KBM-7 (cell line): ENCODE data around the gene RPN2.

Source experiments
- DNase-seq: peaks from one replicate; pipeline ENCODE4 v3.0.0-alpha.2; 2015
- in situ Hi-C: fragments of 300-500 bp; cut with MboI; formaldehyde crosslinking; loops from 2 replicates; pipeline ENCODE4 v1.14.3; 2020; ENCODE audit warnings: low sequenced_read_pairs, low pct_unique_long_range_greater_than_20kb, mixed read lengths

Gene RPN2

DNA sequence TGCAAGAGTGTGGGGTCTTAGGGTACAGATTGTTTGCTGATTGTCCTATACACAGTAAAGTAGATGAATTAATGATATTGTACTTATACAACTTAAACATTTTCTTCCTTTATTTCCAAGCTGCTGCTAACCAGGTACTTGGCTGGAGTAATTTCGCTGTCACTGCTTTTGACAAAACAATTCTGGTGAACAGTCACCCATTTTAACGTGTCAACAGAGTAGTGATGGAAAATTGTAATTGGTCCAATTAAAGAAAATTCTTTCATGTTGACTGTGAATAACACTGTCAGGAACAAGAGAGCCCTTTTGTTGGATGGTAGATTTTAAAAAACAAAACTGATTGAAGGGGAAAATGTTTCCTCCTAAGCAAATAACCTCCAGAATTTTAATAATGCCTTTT lies 26.7 kb downstream of the RPN2 start:
- DNase-seq = no peak
- in situ Hi-C loops = no loop called here

DNA sequence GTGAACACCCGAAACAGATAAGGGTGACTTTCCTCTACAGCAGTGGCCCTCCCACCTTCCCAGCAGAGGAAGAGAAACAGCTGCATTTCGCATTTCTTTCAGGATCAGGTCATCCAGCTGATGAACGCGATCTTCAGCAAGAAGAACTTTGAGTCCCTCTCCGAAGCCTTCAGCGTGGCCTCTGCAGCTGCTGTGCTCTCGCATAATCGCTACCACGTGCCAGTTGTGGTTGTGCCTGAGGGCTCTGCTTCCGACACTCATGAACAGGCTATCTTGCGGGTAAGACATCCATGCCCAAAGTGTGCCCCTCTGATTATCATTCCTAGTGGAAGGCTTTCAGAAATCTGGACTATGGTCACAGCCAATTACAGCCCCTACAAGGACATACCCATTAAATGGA lies 28.0 kb downstream of the RPN2 start:
- DNase-seq = no peak
- in situ Hi-C loops = no loop called here

DNA sequence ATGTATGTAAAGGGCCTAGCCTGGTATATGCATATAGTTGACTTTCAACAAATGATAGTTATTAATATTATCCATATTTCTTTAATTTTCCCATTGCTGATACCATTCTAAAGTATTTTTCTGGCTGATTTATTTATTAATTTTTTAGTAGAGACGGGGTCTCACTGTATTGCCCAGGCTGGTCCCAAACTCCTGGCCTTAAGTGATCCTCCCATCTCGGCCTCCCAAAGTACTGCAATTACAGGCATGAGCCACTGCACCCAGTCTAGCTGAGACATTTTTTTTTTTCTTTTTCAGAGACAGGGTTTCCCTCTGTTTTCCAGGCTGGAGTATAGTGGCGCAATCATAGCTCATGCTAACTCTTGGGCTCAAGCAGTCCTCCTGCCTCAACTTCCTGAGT lies 30.1 kb downstream of the RPN2 start:
- in situ Hi-C loops = no loop called here

DNA sequence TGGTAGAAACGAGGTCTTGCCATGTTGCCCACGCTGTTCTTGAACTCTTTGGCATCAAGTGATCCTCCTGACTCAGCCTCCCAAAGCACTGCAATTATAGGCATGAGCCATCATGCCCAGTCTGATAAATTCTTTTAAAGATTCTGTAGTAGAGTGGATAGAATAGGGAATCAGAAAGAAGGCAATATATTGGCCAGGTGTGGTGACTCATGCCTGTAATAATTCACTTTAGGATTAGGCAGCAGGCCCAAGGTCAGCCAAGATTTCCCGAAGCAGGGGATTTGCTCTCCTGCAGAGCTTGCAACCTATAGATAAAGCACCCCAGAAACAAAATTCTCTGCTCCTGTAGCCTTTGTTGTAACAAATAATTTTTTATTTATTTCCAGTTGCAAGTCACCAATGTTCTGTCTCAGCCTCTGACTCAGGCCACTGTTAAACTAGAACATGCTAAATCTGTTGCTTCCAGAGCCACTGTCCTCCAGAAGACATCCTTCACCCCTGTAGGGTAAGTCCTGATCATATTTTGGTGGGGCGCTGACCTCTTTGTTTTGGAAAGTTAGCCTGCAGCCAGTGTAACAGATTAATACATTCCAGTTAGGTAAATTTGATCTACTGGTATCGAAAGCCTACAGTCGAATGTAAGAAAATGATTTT lies 30.7 kb downstream of the RPN2 start:
- DNase-seq = no peak
- in situ Hi-C loops = no loop called here

More for the DNA sequence above, 30.1 kb downstream of the RPN2 start:
- no peak for DNase-seq

DNA sequence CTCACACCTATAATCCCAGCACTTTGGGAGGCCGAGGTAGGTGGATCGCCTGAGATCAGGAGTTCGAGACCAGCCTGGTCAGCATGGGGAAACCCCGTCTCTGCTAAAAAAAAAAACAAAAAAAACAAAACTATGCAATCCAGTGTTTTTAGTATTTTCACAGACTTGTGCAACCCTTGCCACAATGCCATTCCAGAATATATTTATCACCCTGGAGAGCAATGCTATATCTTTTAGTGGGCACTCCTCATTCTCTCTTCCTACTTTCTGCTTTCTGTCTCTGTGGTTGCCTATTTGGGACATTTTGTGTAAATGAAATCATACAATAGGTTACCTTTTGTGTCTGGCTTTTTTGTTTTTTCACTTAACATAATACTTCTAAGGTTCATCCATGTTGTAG lies 39.3 kb downstream of the RPN2 start:
- no peak for DNase-seq
- in situ Hi-C loops = no loop called here

DNA sequence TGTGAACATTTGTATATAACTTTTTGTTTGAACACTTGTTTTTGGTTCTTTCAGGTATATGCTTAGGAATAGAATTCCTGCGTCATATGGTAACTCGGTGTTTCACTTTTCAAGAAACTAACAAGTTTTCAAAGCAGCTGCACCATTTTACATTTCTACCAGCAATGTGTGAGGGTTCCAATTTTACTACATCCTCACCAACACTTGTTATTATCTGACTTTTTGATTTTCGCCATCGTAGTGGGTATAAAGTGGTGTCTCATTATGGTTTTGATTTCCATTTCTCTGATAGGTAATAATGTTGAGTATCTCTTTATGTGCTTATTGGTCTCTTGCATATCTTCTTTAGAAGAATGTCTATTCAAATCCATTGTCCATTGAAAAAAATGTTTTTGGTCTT lies 39.8 kb downstream of the RPN2 start:
- no peak for DNase-seq
- in situ Hi-C loops = no loop called here

DNA sequence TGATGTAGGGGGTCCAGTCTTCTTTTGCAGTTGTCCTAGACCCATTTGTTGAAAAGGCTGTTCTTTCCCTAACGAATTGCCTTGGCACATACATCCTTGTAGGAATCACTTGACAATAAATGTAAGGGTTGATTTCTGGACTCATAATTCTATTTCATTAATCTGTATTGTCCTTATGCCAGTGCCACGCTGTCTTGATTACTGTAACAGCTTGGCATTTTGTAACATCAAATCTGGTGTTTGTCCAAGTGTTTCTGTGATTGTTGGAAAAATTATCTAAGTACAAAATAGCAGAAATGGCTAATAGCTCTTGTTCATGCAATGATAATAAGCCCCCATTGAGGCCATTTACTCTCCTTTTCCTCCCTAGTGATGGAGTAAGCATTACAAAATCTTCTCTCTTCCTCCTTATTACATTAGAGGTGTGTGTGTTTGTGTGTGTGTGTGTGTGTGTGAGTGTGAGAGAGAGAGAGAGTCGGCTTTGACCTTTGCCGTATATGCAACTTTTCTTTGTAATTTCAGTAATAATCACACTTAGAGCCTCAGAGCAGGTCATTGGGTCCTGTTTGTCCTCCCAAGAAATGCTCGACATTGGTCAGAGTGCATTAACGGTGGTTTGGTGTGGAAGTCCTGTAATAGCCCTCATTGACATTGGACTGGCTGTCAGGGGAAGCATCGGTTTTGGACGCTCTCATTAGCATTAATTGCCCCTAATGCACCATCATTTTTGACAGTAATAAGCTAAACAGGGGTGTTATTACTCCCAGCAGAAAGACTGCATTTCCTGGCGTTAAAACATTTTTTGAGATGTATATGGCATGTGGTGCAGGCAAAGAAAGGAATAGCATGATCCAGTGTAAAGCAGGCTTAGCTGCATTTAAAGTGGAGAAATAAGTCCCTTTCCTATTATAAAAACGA lies 40.9 kb downstream of the RPN2 start:
- no peak for DNase-seq
- in situ Hi-C loops = no loop called here

DNA sequence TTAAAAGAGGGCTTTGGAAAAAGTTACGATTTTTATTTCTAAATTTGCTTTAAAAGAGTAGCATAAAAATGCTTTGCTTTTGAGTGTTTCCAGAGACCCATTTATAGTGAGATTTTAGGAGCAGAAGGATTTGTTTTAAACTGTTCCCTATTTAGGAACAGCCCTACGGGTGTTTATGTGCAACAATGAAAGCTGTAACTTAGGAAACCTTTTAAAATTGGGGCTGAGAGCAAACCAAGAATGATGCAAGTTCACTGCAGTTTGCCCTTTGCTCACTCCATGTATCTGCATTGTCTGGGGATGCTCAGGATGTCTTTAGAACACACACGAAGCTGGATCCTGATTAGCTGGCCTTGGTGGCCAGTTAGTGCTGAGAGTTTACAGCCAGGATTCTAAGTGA lies 41.6 kb downstream of the RPN2 start:
- in situ Hi-C loops = no loop called here
- DNase-seq = no peak

DNA sequence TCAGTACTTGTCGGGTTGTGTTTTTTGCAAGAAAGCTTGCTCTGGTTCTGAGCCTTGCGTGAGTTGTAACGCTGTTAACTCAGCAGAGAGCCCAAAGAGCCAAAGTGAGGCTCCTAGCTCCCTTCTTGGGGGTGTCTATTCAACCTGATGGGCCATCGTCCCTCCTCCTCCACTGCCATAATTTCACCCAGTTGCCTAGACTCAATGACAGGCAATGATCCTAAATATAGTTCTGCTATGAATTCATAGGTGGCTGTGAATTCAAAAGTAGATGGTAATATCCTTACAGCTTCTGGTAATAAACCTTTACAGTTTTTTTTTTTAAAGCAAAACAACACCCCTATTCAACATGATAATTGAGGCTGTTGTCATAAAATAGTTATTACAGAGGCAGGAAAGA lies 43.0 kb downstream of the RPN2 start:
- no peak for DNase-seq
- in situ Hi-C loops = no loop called here

DNA sequence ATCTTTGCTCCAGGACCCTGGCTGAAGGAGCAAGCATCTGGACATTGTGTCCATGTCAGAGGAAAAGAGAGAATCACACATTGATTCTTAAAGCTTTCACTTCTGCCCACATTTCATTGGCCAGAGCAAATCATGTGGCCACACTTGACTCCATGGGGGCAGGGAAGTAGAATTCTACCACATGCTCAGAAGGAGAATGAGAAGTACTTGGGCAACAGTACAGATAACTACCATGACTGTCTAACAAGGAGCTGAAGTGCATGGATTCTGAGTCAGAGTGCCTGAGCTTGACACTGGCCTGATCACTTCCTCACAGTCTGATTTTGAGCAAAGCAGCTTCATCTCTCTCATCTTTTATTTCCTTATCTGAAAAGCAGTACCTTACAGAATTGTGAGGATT lies 43.9 kb downstream of the RPN2 start:
- in situ Hi-C loops = no loop called here
- peak; percentile 60 for DNase-seq

DNA sequence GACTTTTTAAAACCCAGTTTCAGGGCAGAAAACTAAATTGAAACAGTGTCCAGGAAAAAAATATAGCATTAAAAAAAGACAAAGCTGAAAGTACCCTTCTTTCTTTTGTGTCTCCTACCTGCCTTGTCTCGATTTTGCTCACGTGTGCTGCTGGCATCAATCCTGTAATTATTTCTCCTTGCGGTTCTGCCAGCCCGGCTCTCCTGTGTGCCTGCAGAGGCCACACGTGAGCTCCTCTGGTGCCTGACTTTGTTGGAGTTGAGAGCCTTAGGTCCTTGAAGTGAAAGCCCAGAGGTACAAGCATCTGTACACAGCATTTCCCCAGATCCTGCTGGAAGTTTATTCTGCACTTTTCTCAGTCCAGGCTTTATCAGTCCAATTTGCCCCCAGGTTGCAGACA lies 46.0 kb downstream of the RPN2 start:
- DNase-seq = no peak
- in situ Hi-C loops = no loop called here

DNA sequence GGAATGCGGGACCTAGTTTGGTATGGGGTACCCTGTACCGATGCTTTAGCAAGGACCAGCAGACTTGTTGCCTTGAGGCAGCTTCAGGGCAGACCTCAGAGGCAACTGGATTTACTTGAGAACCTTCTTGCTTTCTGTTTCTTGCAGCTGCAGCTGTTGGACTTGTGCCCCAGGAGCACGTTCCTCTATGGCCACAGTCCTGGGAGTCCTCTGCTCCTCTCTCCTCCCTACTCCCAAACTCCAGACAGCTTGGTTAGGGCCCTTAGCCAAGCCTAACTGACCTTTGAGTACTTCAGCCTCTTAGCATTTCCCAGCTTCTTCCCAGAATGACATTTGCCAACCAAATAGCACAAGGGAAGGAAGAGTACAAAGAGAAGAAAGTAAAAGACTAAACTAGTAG lies 47.8 kb downstream of the RPN2 start:
- DNase-seq = no peak
- in situ Hi-C loops = no loop called here

DNA sequence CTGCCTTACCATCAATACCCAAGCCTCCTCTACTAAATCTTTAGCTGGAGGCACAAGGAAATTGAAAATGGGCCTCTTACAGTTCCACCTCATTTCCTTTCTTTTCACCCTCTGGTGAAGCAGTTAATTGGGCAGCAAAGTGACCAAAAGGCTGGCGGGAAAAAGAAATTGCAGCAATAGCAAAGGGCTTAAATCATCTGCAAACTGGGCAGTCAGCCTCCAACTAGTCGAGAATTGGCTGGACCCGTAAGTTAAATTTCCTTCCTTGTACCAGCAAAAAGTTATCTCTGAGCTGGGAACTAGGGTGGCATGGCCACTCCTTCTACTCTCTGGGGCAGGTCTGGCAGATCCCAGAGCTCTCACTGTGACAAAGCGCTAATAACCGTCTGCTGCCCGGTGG lies 49.0 kb downstream of the RPN2 start:
- no peak for DNase-seq
- in situ Hi-C loops = no loop called here

DNA sequence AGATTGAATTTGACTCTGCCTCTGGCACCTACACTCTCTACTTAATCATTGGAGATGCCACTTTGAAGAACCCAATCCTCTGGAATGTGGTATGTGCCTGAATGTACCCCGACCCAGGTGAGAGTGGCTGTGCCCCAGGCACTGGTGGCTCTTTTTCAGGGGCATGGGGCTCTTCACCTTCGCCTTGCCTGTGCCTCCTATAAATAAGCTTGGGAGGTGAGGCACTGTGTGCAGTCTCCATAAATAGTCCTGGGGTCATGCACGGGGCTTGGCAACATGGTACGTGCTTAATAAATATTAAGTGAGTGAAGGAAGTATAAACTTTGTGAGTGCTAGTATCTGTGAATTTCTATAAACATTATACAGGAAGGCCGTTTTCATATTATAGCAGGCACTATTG lies 49.5 kb downstream of the RPN2 start:
- in situ Hi-C loops = no loop called here

DNA sequence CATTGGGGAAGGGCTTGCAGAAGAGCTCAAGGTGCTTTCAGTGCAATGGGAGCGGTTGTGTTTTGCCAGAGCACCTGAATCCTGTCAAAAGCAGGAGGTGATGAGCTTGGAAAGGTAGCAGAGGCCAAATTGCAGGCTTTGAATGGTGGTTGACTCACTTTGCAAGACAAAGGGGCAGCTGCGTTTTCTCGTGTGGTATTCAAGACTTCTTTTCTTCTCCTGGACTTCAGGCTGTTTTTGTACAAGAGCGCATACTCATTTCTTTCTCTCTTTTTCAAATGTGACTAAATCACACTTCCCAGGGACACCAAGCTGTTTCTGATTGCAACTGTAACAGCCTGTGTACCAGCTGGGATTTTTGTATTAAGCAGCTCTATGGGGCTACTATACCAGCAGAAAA lies 50.2 kb downstream of the RPN2 start:
- no peak for DNase-seq
- in situ Hi-C loops = no loop called here

More for the DNA sequence above, 49.5 kb downstream of the RPN2 start:
- no peak for DNase-seq

DNA sequence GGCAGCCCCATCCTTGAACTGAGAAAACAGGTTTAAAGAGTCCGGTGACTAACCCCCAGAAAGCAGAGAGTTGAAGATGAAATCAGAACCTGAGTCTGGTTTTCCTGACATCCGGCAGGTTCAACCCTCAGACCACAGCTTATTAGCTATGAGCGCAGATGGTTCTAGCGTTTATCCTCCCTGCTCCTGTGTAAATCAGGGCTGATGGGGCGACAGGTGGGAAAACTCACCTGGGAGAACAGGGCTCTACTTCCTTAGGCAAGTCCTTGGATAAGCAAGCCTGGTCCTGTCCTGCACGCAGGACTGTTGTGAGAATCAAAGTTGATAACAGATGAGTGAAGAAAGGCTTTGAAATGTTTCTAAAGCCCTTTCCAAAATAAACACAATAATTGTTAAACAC lies 51.1 kb downstream of the RPN2 start:
- DNase-seq = no peak
- in situ Hi-C loops = no loop called here

DNA sequence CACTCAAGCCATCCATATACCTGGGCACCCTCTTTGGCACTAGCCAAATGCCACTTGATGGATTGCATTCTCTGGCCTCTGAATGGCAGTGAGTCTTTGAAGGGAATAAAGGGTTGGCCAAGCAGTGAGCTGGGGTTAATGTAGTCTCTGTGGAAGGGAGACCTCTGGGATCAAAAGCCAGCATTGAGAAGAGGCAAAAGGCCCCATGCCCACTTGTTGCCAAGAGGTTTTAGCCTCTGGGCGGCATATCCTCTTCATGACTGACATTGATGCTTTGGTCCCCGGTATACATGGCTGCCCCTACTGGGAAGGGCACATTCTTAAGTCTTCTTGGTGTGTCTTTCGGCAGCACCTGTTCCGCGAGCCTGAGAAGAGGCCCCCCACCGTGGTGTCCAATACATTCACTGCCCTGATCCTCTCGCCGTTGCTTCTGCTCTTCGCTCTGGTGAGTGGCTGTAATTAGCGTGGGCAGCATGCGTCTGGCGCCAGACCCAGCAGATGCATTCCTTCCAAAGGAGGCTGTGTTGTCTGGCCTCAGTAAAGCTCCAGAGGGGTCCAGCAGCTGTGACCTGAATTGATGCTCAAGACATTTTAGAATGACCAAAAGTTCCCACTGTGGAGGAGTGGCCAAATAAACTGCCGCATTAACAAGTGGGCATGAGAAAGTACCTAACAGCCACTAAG lies 53.0 kb downstream of the RPN2 start:
- DNase-seq = no peak
- in situ Hi-C loops = no loop called here

DNA sequence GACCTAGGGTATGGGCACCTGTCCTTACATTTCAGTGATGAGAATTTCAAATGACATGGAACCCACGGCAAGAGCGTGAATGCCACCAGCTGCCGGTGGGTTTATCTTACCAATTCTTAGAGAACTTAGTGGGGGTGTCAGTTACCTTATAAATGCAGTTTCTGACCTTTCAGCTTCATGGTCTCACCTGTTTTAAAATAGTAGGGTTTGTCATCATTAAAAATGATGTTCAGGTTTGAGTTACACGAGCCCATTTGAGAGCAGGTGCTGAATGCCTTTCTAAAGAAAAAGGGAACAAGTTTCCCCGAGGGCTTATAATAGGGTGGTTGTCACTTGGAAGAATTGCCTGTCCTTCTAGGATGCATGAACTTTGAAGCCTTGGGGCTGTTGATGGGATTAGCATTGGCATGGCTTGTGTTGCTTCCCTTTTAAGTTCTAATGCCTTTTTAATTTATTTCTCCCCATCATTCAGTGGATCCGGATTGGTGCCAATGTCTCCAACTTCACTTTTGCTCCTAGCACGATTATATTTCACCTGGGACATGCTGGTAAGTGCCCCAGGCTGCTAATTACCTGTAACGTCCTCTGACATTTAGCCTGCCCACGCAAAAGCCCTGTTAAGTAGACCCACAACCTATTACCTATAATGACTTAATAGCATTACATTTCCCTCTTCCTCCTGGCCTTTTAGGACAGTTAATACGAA lies 54.6 kb downstream of the RPN2 start:
- no peak for DNase-seq
- in situ Hi-C loops = no loop called here

DNA sequence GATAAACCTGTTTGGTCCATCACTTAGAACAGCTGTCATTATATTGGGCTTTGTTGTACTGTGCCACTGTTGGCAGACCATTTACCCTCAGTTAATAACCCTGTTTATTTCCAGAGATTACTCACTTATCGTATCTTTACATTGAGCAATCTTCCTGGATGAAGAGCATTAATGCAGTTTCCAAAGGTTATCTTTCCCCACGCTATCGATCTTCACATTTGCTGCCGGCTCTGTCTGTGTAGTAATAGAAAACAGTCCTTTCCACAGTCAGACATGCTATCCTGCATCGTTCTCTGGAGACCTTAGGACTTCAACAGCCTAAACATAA lies 55.1 kb downstream of the RPN2 start:
- in situ Hi-C loops = no loop called here
- no peak for DNase-seq

DNA sequence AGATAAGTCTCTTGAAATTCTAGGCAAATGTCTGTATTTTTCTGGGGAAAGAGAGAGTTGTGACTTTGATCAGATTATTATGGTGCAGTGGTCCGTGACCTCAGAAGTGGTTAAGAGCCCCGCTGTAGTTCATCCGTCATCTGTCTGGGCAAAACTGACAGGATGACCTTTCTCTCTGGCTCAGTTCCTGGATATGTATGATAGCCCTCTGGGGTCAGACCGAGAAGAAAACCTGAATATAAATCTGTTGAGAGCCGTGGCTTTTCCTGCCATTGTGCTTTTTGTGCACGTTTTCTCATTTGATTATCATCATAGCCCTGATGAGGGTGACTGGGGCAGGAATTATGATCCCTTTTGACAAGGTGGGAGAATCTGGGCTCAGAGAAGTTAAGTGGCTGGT lies 55.9 kb downstream of the RPN2 start:
- DNase-seq = no peak
- in situ Hi-C loops = no loop called here
